GM12875 (cell line): ENCODE data around the gene KNOP1.

Source experiments
- H3K4me3 ChIP-seq: one replicate; pipeline ENCODE4 v1.5.1; 2011; ENCODE audit warnings: low read depth, low read length, control low read depth
- CTCF ChIP-seq: IDR thresholded peaks from 2 replicates; pipeline ENCODE4 v1.5.1; 2011; ENCODE audit warnings: low read depth, mild to moderate bottlenecking, control low read depth, inconsistent platforms, low read length, moderate library complexity, borderline replicate concordance; ENCODE audit not compliant: insufficient read depth

The KNOP1 gene

GRCh38 chr16:19711643-19712042 is 6.4 kb downstream of the KNOP1 start:
- no peak for TF ChIP-seq CTCF
- no peak overlapping the region for H3K4me3 ChIP-seq

GRCh38 chr16:19710991-19711545 is 7.0 kb downstream of the KNOP1 start:
- no peak for TF ChIP-seq CTCF
- no peak overlapping the region for H3K4me3 ChIP-seq

- TF ChIP-seq CTCF: no peak
- H3K4me3 ChIP-seq: no peak overlapping the region
Measured at GRCh38 chr16:19710191-19710908, 7.7 kb downstream of the KNOP1 start.

- TF ChIP-seq CTCF: no peak
- H3K4me3 ChIP-seq: no peak overlapping the region
Measured at GRCh38 chr16:19709381-19710136, 8.5 kb downstream of the KNOP1 start.

GRCh38 chr16:19708296-19709205 is 9.5 kb downstream of the KNOP1 start:
- no peak overlapping the region for H3K4me3 ChIP-seq
- TF ChIP-seq CTCF: no peak

- H3K4me3 ChIP-seq: no peak overlapping the region
- no peak for TF ChIP-seq CTCF
Measured at GRCh38 chr16:19707569-19708295, 10.3 kb downstream of the KNOP1 start.
